ENCODE results near the gene FBP2. TPM values are rescaled to one million over a fixed set of nuclear protein-coding genes. Genes with fewer than 3 reads are reported as not detected.

FBP2 gene
- total and polyA plus RNA-seq, 2 of the 8 experiments (the other 6 are each of a cell fraction or from before 2014, with no cell fraction given), result not detected

- no peak for DNase-seq (ENCODE audit: low read depth in 1 of 2, low spot score in 2 of 2)
- CTCF ChIA-PET (ENCODE audit: partially characterized antibody), result interaction anchor here (1.7 kb wide), 1 partner anchor 85 kb away, joined by 3 read pairs; no protein-coding TSS in a partner anchor
Measured at GRCh38 chr9:94517254-94517653, 76.4 kb downstream of the FBP2 start.

More at GRCh38 chr9:94517254-94517653, 76.4 kb downstream of the FBP2 start:
- no peaks in the 10 kb centered on the region for H3K9me3 ChIP-seq (ENCODE audit: insufficient read depth in 2 of 2, low read depth in 1 of 2, low read length in 1 of 2)
- H4K8ac ChIP-seq (ENCODE audit: extremely low read depth, insufficient read depth, low read length), result no peak overlapping the region
- H4K20me1 ChIP-seq (replicated peaks in 1 of 2; ENCODE audit: control insufficient read depth in 1 of 2, insufficient read depth in 2 of 2, low read length in 2 of 2), result no peaks in the 10 kb centered on the region
- no peak overlapping the region for H3K4ac ChIP-seq (replicated peaks; ENCODE audit: insufficient read length, low read depth, low read length)
- TF ChIP-seq CHD2 (IDR thresholded peaks at IDR 0.05; ENCODE audit: low read length), result no peak
- TF ChIP-seq YY1 (IDR thresholded peaks at IDR 0.05; ENCODE audit: low read depth, low read length), result no peak
- TF ChIP-seq MAFK (IDR thresholded peaks at IDR 0.05; ENCODE audit: low read depth, low read length), result no peak
- TF ChIP-seq SP1 (IDR thresholded peaks at IDR 0.05; ENCODE audit: low read depth, low read length), result no peak
- TF ChIP-seq TAF1 (IDR thresholded peaks at IDR 0.05; ENCODE audit: low read depth, low read length), result no peak
- no peak for TF ChIP-seq TCF12 (IDR thresholded peaks at IDR 0.05; ENCODE audit: low read depth, low read length)
- TF ChIP-seq POU5F1 (IDR thresholded peaks at IDR 0.05; ENCODE audit: low read depth, low read length), result no peak
- TF ChIP-seq POLR2A (IDR thresholded peaks at IDR 0.05; ENCODE audit: control extremely low read depth in 1 of 2, low read depth in 2 of 2, low read length in 2 of 2), result no peak
- no peak for TF ChIP-seq RNF2 (IDR thresholded peaks at IDR 0.05; ENCODE audit: borderline replicate concordance, low read depth, low read length, missing control alignments, poor library complexity, severe bottlenecking)
- TF ChIP-seq ASH2L (IDR thresholded peaks at IDR 0.05; ENCODE audit: low read length), result no peak
- no peak for TF ChIP-seq SP4 (IDR thresholded peaks at IDR 0.05; ENCODE audit: low read length)
- TF ChIP-seq SAP30 (IDR thresholded peaks at IDR 0.05; ENCODE audit: insufficient read depth, insufficient replicate concordance, low read length), result no peak
- no peak for TF ChIP-seq BRCA1 (IDR thresholded peaks at IDR 0.05; ENCODE audit: low read depth, low read length)
- TF ChIP-seq CHD1 (IDR thresholded peaks at IDR 0.05; ENCODE audit: low read depth, low read length), result no peak
- no peak for TF ChIP-seq CBX5 (IDR thresholded peaks at IDR 0.05; ENCODE audit: low read depth, low read length)
- no peak for TF ChIP-seq RFX5 (IDR thresholded peaks at IDR 0.05; ENCODE audit: borderline replicate concordance, low read depth, low read length)
- no peaks in the 10 kb centered on the region for H3K79me2 ChIP-seq (ENCODE audit: control insufficient read depth in 1 of 2, insufficient read depth in 2 of 2, low read length in 2 of 2)
- H4K5ac ChIP-seq (ENCODE audit: insufficient read length, low read depth, low read length), result no peak overlapping the region
- no peaks in the 10 kb centered on the region for H3K23me2 ChIP-seq (ENCODE audit: low read depth, low read length)
- H3K79me1 ChIP-seq (ENCODE audit: low read depth, low read length), result no peaks in the 10 kb centered on the region
- no peaks in the 10 kb centered on the region for H3K27me3 ChIP-seq (replicated peaks in 1 of 4; ENCODE audit: control insufficient read depth in 3 of 4, extremely low read depth in 1 of 4, insufficient read depth in 3 of 4, low read length in 3 of 4)
- POLR2A ChIA-PET (ENCODE audit: partially characterized antibody), result no interaction called here
- no peak overlapping the region for H2AFZ ChIP-seq (ENCODE audit: low read length)
- no peak overlapping the region for H2BK12ac ChIP-seq (ENCODE audit: low read depth, low read length)
- no peak overlapping the region for H2BK15ac ChIP-seq (ENCODE audit: low read length)
- 86% methylated on average over 4 of the region's 4 CpGs; no CpG with 5 or more reads in 1 of the 2 experiments for WGBS, 2 experiments (ENCODE audit: extremely low coverage in 1 of 2, insufficient coverage in 1 of 2, insufficient read length in 1 of 2, insufficient replicate concordance in 2 of 2, low coverage in 1 of 2, low lambda C conversion rate in 2 of 2, missing lambda C conversion rate in 1 of 2)
- H3K18ac ChIP-seq (ENCODE audit: extremely low read depth, low read length), result no peak overlapping the region
- no peak overlapping the region for H2BK5ac ChIP-seq (ENCODE audit: low read depth, low read length)
- no peak overlapping the region for H2AK5ac ChIP-seq (ENCODE audit: low read depth, low read length)
- H2BK20ac ChIP-seq (ENCODE audit: low read length), result no peak overlapping the region
- H3K4me1 ChIP-seq (replicated peaks in 1 of 4; ENCODE audit: control insufficient read depth in 3 of 4, insufficient read depth in 4 of 4, low read length in 3 of 4), result no peaks in the 10 kb centered on the region
- H3K14ac ChIP-seq (ENCODE audit: insufficient read length), result no peak overlapping the region
- no peak overlapping the region for H3K4me3 ChIP-seq (ENCODE audit: extremely low read depth in 1 of 4, insufficient read depth in 2 of 4, low read depth in 3 of 4, low read length in 4 of 4)
- no peak for FAIRE-seq
- no peaks in the 10 kb centered on the region for H3K36me3 ChIP-seq (ENCODE audit: control insufficient read depth in 2 of 4, insufficient read depth in 4 of 4, low read length in 3 of 4)
- H2BK120ac ChIP-seq (replicated peaks; ENCODE audit: low read depth, low read length), result no peak overlapping the region
- no peak overlapping the region for H3K23ac ChIP-seq (ENCODE audit: insufficient read length)
- no peak overlapping the region for H3K56ac ChIP-seq (replicated peaks; ENCODE audit: insufficient read length, low read depth, low read length)
- no peak overlapping the region for H3K4me2 ChIP-seq (ENCODE audit: insufficient read depth in 1 of 2, low read depth in 2 of 2, low read length in 2 of 2)
- H4K91ac ChIP-seq (replicated peaks; ENCODE audit: insufficient read length, low read length), result no peak overlapping the region
- H3K27ac ChIP-seq (ENCODE audit: low read depth, low read length), result no peak overlapping the region
- no peak overlapping the region for H3K9ac ChIP-seq (replicated peaks in 1 of 4; ENCODE audit: extremely low read depth in 1 of 4, low read depth in 3 of 4, low read length in 3 of 4)

Data from H1 (cell line).